A549 (cell line): Measurements from ENCODE around the gene SYTL2.

ENCODE experiments used
- ESRRA ChIP-seq: fragments of 150-350 bp; IDR thresholded peaks from 2 replicates; pipeline ENCODE4 v1.6.1; 2014; ENCODE audit warnings: mild to moderate bottlenecking, low read length, borderline replicate concordance
- NFE2L2 ChIP-seq: fragments of 150-350 bp; conservative IDR thresholded peaks from 2 replicates; pipeline ENCODE4 v1.6.1; 2014; ENCODE audit warnings: low read length
- POLR2A ChIP-seq: IDR thresholded peaks from 2 replicates; pipeline ENCODE4 v1.6.1; 2012; ENCODE audit warnings: mild to moderate bottlenecking, low read length
- POLR2AphosphoS2 ChIP-seq: conservative IDR thresholded peaks from 2 replicates; pipeline ENCODE4 v1.6.1; 2012; ENCODE audit warnings: low read length, improper control_type of control experiment, inconsistent platforms
- RFX5 ChIP-seq: fragments of 450-650 bp; IDR thresholded peaks from 2 replicates; pipeline ENCODE4 v1.7.1; 2014; ENCODE audit warnings: antibody characterized with exemption, mild to moderate bottlenecking, moderate library complexity
- ZFP36 ChIP-seq: fragments of 450-650 bp; IDR thresholded peaks from 2 replicates; pipeline ENCODE4 v1.6.1; 2014; ENCODE audit warnings: borderline replicate concordance; ENCODE audit not compliant: partially characterized antibody
- TF ChIP-seq, protein P1 (sequence below): fragments of >200 bp; sonication (Bioruptor Twin); formaldehyde crosslinking; IDR thresholded peaks from 3 replicates; pipeline ENCODE4 v1.5.1; 2016
- TF ChIP-seq, protein P2 (sequence below): IDR thresholded peaks from 2 replicates; pipeline ENCODE4 v1.6.1; 2012
- TF ChIP-seq, protein P3 (sequence below): fragments of 450-650 bp; IDR thresholded peaks from 2 replicates; pipeline ENCODE4 v1.6.1; 2014; ENCODE audit warnings: antibody characterized with exemption

DNA sequence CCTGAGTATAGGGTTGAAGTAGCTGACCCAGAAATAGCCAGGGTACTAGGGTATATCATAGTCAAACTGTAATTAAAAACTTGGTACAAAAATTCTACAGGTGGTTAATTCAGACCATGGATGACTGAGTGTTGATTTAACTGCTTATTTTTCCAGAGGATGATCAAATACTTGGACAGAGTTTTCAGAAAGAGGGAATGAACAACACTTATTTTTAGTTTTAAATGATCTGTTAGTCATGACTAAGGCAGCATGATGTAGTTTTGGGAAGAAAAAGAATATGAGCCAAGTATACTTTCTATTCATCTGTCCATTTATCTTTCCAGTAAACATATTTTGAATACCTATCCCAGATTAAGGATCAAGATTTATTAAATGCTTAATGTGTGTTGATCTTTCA lies 105.1 kb downstream of the SYTL2 start:
- TF ChIP-seq POLR2A (no peak), ZFP36 (no peak), ESRRA (no peak), RFX5 (no peak), POLR2AphosphoS2 (no peak), NFE2L2 (no peak)
- TF ChIP-seq, protein P1, sequence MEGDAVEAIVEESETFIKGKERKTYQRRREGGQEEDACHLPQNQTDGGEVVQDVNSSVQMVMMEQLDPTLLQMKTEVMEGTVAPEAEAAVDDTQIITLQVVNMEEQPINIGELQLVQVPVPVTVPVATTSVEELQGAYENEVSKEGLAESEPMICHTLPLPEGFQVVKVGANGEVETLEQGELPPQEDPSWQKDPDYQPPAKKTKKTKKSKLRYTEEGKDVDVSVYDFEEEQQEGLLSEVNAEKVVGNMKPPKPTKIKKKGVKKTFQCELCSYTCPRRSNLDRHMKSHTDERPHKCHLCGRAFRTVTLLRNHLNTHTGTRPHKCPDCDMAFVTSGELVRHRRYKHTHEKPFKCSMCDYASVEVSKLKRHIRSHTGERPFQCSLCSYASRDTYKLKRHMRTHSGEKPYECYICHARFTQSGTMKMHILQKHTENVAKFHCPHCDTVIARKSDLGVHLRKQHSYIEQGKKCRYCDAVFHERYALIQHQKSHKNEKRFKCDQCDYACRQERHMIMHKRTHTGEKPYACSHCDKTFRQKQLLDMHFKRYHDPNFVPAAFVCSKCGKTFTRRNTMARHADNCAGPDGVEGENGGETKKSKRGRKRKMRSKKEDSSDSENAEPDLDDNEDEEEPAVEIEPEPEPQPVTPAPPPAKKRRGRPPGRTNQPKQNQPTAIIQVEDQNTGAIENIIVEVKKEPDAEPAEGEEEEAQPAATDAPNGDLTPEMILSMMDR, result no peak
- TF ChIP-seq, protein P2, sequence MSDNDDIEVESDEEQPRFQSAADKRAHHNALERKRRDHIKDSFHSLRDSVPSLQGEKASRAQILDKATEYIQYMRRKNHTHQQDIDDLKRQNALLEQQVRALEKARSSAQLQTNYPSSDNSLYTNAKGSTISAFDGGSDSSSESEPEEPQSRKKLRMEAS, result no peak
- TF ChIP-seq, protein P3, sequence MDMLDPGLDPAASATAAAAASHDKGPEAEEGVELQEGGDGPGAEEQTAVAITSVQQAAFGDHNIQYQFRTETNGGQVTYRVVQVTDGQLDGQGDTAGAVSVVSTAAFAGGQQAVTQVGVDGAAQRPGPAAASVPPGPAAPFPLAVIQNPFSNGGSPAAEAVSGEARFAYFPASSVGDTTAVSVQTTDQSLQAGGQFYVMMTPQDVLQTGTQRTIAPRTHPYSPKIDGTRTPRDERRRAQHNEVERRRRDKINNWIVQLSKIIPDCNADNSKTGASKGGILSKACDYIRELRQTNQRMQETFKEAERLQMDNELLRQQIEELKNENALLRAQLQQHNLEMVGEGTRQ, result no peak
